HK-2 (cell line): ENCODE results near the gene PDE3A.
"Not testable (repeated sequence)": the region's sequence is repeated elsewhere in the genome, so short reads cannot be mapped to it uniquely, and the experiment has no call there.

Experiments
- DNase-seq: peaks from one replicate; pipeline ENCODE4 v3.0.0-alpha.2; 2018; ENCODE audit not compliant: unreplicated experiment

PDE3A gene

DNA sequence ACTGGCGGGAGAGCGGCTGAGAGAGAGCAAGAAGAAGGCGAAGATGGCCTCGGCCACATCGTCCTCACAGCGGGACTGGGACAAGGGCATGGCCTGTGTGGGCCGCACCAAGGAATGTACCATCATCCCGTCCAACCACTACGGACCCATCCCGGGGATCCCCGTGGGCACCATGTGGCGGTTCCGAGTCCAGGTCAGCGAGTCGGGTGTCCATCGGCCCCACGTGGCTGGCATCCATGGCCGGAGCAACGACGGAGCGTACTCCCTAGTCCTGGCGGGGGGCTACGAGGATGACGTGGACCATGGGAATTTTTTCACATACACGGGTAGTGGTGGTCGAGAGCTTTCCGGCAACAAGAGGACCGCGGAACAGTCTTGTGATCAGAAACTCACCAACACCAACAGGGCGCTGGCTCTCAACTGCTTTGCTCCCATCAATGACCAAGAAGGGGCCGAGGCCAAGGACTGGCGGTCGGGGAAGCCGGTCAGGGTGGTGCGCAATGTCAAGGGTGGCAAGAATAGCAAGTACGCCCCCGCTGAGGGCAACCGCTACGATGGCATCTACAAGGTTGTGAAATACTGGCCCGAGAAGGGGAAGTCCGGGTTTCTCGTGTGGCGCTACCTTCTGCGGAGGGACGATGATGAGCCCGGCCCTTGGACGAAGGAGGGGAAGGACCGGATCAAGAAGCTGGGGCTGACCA is 183.6 kb downstream of the PDE3A start:
- DNase-seq = not testable (repeated sequence)

DNA sequence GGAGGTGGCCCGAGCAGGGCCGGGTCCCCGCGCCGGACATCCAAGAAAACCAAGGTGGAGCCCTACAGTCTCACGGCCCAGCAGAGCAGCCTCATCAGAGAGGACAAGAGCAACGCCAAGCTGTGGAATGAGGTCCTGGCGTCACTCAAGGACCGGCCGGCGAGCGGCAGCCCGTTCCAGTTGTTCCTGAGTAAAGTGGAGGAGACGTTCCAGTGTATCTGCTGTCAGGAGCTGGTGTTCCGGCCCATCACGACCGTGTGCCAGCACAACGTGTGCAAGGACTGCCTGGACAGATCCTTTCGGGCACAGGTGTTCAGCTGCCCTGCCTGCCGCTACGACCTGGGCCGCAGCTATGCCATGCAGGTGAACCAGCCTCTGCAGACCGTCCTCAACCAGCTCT is 184.2 kb downstream of the PDE3A start:
- DNase-seq = not testable (repeated sequence)

DNA sequence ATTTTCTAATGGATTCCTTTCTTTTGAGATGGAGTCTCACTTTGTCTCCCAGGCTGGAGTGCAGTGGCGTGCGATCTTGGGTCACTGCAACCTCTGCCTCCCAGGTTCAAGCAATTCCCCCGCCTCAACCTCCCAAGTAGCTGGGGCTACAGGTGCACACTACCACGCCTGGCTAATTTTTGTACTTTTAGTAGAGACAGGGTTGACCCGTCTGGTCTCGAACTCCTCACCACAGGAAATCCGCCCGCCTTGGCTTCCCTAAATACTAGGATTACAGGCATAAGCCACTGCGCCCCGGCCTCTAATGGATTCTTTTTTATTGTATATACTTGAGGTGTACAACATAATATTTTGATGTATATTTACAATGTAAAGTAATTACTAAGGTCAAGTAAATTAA is 186.7 kb downstream of the PDE3A start:
- no peak for DNase-seq

DNA sequence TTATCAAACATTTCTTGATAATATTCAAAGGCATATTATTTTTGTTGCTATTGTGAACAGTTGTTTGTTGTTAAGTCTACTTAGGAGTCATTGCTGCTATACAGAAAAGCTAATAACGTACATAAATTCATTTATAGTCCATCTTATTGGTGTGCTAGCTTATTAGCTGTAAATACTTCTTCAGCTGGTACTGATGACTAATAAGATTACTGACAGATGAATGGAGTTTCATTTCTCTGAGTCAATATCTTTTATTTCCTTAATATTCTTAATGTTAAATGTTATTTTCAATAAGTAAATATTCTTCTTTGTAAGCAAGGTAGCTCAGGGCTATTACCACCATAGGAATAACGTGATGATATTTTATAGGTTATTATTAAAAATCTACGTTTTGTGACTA is 187.4 kb downstream of the PDE3A start:
- no peak for DNase-seq

DNA sequence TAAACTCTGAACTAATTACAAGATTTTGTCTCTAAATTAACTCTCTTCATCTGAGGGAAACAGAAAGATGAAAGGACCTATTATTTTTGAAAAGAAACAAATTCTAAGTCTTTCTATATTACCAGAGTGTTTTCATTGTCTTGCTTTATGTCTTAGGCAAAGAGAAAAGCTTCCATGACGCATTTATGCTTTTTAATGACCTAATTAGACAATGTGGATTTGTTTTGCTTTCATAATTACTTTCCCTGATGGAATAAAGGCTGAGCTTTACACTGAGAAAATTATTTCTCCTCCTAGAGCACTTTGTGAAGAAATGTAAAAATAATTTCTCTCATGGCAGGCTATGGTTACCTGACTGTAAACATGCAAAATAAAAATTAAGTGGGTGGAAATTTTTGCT is 188.8 kb downstream of the PDE3A start:
- DNase-seq = no peak

DNA sequence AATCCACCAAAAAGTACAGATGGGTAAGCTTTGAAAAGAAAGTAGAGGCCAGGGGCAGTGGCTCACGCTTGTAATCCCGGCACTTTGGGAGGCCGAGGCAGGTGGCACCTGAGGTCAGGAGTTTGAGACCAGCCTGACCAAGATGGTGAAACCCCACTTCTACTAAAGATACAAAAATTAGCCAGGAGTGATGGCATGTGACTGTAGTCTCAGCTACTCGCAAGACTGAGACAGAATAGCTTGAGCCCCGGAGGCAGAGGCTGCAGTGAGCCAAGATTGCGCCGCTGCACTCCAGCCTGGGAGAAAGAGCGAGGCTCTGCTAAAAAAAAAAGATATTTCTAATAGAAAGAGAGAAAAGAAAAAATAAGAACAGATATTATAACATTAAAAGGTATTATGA is 192.6 kb downstream of the PDE3A start:
- no peak for DNase-seq

DNA sequence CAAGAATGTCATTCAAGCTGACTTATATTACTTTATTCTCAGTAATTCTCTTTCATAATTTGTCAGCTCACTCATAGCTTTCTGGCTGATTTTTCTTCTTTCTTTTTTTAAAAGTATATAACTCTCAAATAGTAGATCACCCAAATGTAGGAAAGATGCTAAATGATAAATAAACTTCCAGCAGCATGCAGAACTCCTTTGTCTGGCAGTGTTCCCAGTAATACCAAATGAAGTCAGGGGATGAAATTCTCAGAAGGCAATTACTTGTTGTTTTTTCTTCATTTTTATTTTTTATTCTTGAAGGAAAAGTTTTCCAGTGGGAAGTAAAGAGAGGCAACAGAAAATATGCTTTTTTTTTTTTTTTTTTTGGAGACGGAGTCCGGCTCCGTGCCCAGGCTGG is 193.5 kb downstream of the PDE3A start:
- no peak for DNase-seq

DNA sequence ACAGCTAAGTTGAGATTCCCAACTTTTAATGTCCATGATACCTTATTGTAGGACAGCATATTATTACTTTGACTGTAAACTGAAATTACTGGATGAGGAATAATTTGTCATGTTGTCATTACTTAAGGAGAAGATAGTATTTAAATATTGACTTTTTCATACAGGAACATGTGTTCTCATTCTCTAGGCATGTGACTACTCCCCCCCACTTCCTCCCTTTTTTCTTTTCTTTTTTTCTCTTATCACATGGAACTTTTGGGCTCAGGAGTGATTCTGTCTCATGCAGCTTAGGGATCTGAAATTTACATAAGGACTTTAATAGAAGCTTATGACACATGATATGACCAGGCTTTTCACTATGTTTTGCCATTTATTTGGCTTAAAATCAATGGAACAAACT is 199.1 kb downstream of the PDE3A start:
- no peak for DNase-seq

DNA sequence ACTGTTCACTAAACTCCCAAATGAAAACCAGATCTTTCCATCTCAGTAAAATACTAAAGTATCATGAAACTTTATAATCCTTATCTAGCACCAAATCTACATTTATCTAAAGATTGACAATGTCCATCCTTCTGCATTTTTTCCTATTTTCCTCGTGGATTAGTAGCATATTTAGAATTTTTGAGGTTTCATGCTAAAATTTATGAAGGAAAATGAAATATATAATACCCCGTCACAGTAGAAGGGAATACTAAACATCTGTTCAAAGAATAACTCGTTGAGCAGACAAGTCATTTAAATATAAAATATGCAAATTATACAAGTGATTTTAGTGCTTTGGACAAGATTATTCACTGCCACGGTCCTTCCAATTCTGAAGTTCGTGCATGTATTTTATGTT is 204.1 kb downstream of the PDE3A start:
- DNase-seq = no peak

DNA sequence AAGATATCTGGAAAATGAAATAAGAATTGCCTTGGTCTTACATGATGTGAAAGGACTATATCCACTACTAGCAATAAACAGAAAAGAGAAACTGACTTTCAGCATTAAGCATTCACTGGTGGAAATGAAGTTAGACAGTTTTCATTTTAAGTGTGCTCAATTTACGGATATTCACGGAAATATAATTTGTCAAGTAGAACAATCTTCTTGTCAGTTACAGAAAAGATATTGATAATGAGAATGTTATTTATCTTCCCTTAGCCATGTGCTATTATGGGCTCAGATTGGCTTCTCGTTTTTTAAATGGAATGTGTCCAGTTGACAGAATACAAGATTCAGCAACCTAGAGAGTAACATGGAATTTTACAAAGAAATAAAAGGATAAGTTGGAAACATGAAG is 208.2 kb downstream of the PDE3A start:
- no peak for DNase-seq

DNA sequence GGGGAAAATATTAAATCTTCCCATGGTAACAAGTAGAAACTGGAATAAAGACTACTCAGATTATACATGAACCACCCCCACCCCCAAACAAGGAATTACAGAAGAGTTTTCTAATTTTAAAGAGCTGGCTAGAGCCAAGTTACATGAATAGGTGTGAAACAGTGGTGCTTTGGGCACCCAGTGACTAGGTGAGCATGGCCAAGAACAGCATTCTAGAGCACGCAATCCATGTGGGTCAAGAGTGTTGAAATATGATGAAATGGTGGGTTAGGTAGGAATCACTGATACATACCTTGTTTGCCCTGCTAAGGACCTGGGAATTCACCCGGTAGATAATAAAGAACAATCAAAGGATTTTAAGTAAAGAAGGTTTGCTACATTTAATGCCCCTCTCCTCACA is 208.7 kb downstream of the PDE3A start:
- DNase-seq = no peak

DNA sequence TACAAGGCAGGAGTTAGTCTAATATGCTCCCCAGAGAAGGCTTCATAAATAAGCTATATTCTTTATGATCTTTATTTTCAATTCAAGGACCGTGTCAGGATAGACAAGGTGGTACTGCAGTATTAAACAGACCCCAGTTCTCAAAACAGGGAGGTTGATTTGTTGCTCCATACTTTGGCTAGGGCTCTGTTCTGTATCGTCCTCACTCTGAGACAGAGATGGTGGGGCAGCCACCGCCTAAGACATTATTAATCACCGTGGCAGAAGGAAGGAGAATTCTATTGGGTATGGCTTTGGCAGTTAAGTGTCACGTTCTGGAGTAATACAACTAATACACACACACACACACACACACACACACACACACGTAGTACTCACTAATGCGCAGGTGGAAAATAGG is 209.8 kb downstream of the PDE3A start:
- no peak for DNase-seq

DNA sequence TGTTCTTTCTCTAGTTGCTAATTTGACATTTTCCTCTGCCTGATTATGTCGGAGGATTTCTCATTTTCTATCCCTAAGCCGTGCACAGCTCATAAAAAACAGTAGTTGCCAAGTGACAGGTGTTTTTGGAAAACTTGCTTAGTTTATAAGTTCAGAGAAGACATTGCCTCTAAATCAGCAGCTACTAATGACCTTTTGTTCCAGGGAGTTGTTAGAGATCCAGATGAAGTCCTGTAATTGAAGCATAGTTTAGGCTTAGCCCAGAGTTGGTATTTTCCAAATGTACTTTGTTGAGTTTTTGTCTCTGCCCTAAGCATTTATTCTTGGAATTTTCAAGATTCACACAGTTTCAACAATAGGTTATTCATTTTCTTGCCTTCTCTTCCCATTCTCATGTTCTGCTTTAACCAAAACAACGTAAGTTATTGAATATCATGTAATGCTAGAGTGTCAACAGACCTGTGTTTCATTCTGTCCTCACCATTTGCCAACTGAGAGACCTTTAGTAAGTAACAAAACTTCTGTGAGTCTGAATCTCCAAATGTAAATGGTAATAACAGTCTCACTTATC is 216.8 kb downstream of the PDE3A start:
- no peak for DNase-seq

DNA sequence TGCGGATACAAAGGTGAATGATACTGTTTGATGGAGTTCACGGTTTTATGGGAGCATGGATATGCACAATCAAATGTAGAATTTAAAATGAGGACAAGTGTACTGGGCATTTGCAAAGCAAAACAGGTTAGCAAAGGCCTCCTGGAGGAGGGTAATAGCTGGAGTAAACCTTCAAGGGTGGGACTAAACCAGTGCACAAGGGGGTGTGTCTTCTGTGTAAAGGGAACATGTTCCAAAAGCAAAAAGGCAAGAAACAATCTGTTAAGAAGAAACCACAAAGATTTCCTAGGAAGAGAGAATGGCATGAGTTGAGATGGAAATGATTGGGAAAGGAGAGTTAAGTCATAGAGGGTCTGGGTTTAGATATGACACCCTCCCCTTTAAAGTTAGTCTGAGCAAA is 217.6 kb downstream of the PDE3A start:
- DNase-seq = no peak

DNA sequence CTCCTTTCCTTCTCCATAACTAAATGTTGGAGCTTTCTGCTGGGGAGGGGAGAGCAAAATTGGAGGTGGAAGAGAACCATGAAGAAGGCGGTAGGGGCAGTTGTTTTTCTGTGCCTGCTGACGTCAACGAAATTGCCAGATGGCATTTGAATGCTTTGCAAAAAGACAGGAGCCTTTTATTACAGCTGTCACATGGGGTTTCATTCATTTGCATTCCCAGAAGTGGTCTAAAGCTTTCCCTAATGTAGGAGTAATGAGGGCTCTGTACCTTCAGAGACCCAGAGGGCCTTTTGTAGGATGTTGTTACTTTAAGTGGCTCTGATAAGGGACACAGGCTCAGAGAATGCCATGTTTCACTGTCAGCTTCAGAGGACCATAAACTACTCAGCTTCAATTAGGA is 219.7 kb downstream of the PDE3A start:
- no peak for DNase-seq

DNA sequence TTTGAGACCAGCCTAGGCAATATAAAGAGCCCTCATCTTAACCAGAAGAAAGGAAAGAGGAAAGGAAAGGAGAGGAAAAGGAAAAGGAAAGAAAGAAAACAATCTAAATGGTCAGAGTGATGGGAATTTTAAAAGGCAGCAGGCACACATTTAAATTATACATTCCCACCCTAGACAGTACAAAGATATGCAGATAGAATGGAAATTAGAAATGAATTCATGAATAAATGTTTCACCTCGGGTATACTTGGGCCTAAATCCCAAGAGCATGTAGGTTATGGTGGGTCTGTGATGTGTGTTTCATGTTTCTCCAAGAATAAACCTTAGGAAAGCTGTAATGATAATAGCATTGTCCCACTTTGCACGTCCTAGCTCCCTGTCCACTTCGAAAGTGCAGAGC is 222.2 kb downstream of the PDE3A start:
- DNase-seq = no peak

DNA sequence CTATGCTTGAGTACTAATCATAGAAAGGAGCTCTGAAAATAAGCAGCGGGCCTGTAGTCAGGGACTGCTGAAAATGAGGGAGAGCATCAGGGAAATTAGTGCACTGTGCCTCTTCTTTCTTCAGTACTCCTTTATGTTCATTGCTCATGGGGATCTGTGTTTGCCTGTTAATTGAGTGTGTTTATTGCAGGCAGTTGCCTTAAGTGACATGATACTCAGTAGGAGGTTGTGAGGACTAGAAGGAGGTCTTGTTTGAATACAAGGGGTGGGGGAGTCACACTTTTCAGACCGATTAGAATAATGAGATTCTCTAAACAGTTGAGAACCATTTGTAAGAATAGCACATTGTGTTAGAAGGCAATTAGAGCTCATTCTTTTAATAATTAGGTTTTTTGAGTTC is 224.2 kb downstream of the PDE3A start:
- DNase-seq = no peak

DNA sequence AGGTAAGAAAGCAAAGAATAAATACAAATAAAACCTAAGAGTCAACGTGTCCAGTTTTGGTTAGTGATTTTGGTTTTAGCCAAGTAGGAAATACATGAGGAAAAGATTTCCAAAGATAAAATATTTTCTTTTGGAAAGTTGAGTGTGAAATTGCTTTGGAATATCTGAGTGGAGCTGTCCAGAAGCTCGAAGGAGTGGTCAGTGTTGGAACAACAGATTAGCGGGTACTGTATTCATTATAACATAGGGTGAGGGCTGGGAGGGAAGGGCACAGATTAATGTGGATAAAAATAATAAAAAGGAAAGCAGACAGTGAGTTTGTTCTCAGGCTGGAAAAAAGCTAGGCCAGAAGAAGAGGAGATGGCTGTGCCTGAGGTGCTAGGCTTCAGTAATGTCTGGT is 225.3 kb downstream of the PDE3A start:
- DNase-seq = no peak

DNA sequence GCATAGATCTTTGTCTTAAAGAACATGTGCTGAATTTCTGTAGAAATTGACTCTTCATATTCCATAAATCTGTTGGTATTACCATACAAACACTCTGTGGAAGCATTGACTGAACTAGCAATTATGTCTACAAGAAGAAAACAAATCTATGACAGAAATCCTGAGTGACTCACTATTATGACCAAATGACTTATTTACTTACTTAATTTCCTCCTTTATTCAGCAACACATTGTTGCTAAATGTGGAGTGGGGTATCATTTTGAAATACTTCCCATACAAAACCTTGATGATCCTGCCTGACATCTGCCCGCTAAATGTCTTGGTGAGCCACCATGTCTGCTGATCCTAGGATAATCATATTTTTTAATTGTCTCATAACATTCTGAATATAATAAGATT is 227.7 kb downstream of the PDE3A start:
- no peak for DNase-seq

DNA sequence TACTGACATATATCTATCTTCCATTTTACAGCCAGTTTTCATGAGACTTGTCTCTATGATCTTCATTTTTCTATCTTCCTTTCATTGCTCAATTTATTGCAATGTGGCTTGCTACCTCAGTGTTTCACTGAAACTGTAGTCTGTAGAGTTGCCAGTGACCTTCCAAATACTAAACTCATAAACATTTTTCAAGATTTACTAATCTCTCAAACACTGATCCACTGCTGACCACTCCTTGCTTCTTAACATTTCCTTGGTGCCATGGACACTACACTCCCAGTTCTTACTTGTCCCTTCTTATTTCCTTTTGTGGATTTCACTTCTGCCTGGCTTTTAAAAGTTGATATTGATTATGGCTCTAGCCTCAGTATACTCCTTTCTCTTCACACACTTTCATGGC is 231.4 kb downstream of the PDE3A start:
- DNase-seq = no peak

DNA sequence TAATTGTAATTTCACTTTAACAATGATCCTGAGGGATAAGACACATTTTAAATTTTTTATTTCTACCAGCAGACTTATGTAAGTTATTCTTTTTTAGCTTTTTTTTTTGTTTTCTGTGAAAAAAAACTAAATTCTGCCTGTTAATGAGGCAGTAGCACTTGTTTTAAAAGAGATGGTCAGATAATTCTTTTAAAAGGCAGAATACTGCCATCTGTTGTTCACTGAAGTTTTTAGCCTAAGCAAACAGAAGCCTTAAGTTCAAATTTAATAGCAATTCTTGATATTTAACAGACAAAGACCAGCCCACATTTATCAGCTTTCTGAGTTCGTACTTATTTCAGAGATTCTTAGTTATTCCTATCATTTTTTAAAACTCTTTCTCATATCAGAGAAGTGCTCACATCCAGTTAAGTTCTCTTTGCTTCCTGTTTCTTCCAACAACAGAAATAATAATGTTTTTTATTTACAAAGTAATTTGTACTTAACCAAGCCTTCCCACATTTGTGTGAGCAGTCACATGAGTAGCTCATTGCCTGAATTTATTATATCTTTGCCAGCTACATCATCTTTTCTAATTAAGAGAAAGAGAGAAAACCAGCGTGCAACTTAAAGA is 233.4 kb downstream of the PDE3A start:
- DNase-seq = no peak

DNA sequence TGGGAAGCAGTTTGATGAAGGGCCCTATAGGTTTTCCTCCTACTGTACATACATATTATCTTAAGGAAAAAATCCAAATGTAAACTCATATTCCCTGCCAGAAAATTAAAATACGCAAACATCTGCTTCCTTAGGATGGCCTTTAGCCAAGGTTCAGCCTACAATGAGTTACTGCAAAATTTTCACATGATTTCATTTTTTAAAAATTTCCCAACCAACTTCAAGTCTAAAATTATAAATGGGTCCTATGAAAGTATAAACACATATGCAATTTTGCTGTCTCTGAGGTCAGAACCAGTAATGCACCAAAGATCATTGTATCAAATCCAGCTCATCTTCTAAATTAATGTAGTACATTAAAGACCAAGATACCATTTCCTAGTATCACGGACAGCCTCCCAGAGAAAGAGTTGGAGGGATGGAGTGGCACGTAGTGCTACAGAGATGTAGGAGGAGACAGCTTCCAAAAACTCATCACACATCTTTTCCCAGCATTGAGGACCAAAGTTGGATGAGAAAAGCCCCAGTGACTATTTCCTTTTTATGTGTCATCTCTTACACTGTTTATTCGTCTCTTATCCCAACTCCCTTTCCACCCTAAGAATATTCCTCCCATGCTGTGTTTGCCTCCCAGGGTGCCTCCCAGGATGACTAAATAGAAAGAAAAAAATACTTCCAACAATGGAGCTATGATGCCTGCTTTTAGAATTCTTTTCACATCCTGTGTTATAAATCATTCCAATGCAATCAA is 234.5 kb downstream of the PDE3A start:
- no peak for DNase-seq
